Activated effector memory CD4-positive, alpha-beta T cell treated with Interleukin-2 at 50 U/mL for 16 hours (primary cell): Measurements from ENCODE around the gene CHTF8.

Source experiments
- DNase-seq: peaks from one replicate; pipeline ENCODE4 v3.0.0-alpha.2; 2020

The CHTF8 gene

DNA sequence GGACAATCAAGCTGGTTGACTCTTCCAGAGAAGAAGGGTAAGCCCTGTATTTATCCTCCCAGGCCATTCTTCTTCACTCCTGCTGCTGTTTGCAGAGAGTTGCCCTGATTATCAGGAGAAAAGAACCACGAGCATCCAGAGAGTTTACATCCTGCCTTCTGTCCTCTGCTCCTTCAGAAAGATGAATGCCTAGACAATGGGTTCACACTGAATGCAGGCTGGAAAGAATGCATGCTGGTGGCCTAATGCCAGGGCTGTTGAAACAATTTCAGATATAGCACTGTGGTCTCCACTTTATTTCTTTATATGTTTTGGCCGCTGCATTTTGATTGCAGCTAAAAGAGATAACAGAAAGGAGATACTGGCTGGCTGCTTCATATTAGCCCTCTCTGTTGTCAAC is 48.1 kb downstream of the CHTF8 start:
- no peak for DNase-seq

GRCh38 chr16:69083306-69083941 is 49.0 kb downstream of the CHTF8 start:
- DNase-seq, result no peak

- DNase-seq, result no peak
Measured at GRCh38 chr16:69079697-69080096, 52.7 kb downstream of the CHTF8 start.

DNA sequence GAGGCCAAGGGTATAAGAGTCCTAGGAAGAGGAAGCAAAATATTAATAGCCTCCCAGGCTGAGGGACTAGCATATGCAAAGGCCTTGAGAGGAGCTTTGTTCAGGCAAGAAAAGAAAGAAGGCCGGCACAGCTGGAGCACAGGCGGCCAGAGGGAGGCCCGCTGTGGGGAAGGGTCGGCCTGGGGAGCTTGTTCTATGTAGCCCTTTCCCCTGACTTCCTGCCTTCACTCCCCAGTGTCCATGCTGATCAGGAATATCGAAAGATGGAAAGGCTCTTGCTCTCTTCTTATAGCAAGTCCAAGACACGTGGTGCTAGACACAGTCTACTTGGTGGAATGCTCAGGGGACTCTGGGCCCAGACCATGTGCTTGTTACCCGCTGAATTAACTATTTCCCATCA is 54.3 kb downstream of the CHTF8 start:
- no peak for DNase-seq

DNA sequence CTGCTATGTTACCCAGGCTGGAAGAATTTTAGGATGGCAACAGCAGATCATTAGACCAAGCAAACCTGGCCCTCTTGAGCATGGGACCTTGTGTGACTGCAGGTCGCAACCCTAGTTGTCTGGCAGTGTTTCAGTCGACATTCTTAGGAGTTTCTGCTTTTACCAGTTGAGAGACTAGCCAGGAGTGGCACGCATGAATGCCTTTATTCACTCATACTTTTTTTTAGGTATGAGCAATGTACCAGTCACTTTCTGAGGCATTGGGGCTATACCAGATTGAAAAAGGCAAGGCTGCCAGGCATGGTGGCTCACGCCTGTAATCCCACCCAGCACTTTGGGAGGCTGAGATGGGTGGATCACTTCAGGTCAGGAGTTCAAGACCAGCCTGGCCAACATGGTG is 55.1 kb downstream of the CHTF8 start:
- DNase-seq, result no peak

GRCh38 chr16:69073181-69073702 is 59.1 kb downstream of the CHTF8 start:
- DNase-seq, result no peak

GRCh38 chr16:69072640-69072974 is 59.8 kb downstream of the CHTF8 start:
- DNase-seq, result no peak

- no peak for DNase-seq
Measured at GRCh38 chr16:69071036-69071435, 61.4 kb downstream of the CHTF8 start.

DNA sequence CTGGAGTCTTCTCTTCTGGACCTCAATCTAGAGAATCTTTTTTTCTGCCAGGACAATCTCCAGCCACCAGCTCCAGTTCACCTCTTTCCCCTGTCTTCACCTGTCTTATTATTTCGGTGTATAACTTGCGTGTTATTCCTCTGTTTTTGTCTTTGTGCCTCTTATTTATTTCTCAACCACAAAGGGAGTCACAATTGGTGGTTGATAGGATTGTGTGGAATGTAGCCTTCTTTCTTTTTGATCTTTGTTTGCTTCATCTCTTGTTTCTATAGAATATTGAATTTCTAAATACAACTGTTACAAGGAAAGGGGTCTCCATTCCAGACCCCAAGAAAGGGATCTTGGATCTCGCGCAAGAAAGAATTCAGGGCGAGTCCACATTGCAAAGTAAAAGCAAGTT is 62.9 kb downstream of the CHTF8 start:
- DNase-seq, result no peak
